GM12892 (cell line): ENCODE results near the gene GM2A.
A peak's percentile ranks its signal among the peaks of the same experiment; 100 is the strongest.
"Not testable (repeated sequence)": the region's sequence is repeated elsewhere in the genome, so short reads cannot be mapped to it uniquely, and the experiment has no call there.

Experiments
- DNase-seq: peaks from one replicate; pipeline ENCODE4 v3.0.0; 2011; ENCODE audit not compliant: insufficient read length
- FAIRE-seq: peaks from 2 replicates; lab custom pipeline; 2011; peaks lifted over from hg19 to GRCh38; lab: Jason Lieb, UNC
- POLR2A ChIP-seq: IDR thresholded peaks from 2 replicates; pipeline ENCODE4 v1.6.1; 2011; ENCODE audit warnings: low read depth, low read length, control low read depth
- POLR2AphosphoS5 ChIP-seq: IDR thresholded peaks from 2 replicates; pipeline ENCODE4 v1.6.1; 2011; ENCODE audit warnings: low read depth, low read length, control low read depth
- TAF1 ChIP-seq: IDR thresholded peaks from 2 replicates; pipeline ENCODE4 v1.6.1; 2011; ENCODE audit warnings: low read depth, mild to moderate bottlenecking, control low read depth, low read length, borderline replicate concordance

GM2A gene

DNA sequence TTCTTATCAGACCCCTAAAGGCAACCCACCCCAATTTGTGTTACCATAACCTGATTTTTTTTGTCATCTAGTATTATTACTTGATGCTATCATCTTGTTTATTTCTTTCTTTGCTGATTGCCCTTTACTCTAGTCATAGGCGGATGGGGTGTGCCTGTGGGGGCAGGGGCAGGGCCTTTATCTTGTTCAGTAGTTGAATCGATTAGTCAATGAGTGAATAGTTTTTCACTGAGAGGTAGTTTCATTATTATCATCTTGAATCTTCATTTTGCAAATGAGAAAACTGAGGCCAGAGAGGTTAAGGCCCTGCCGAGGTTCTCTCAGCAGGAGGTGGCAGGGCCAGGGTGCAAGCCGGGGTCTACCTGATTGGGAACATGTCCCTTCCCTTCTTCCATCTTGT, 9.4 kb upstream of the GM2A start:
- no peak for DNase-seq
- FAIRE-seq = no peak

DNA sequence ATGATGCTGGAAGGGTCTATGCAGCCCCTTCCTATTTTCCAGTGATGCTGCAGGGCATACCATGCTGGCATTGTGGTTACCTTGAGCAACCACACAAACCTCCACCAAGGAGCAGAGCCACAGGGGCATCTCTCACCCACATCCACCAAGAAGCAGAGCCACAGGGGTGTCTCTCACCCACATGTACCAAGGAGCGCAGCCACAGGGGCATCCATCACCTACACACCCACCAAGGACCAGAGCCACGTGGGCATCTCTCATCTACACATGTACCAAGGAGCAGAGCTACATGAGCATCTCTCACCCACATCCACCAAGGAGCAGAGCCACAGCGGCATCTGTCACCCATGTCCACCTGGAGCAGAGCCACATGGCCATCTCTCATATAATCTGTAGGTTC, 8.8 kb upstream of the GM2A start:
- FAIRE-seq (no peak), DNase-seq (no peak)
- TF ChIP-seq TAF1 (no peak), POLR2AphosphoS5 (no peak), POLR2A (no peak)

More for the DNA sequence above, 9.4 kb upstream of the GM2A start:
- TF ChIP-seq POLR2AphosphoS5 (no peak), POLR2A (no peak), TAF1 (no peak)

GRCh38 chr5:151245680-151246219, 7.2 kb upstream of the GM2A start:
- DNase-seq (no peak), FAIRE-seq (no peak)
- TF ChIP-seq TAF1 (no peak), POLR2A (no peak)

DNA sequence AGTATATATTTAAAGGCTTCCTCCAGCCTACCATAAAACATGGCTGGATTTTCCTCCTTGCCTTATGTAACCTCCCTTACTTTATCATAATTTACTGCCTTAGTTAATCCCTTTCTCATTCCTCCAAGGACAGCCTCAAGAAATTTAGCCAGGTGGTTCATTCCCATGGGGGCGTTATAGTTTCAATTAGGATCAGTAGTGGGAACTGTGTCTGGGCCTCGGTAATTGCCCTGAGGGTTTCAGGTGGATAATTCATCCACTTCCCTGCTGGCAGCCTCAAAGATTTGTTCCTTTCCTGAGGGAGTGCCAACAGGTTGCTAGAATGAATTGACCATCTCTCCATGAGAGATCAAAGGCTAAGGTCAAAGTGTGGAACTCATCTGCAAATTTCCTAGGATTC, 4.3 kb upstream of the GM2A start:
- no peak for DNase-seq

DNA sequence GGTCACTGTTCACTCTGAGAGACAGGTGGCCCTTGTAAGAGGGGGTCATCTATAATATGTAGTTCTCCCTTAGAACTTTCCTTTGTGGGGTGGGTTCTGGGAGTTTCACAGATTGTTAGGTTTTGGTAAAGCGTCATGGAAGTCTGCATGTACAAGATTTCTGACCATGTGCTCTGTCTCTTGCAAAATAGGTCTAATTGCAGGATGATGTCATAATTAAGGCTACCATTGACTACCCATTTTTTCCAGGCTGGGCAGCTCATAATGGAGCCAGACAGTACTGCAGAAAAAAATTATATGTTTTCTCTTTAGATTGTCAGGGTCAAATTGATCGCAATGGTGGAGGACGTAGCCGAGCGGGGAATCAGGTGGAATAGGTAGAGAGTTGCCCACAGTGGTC, 3.7 kb upstream of the GM2A start:
- DNase-seq = no peak
- no peak for FAIRE-seq
- no peak for TF ChIP-seq POLR2A
- TF ChIP-seq POLR2AphosphoS5 = no peak
- no peak for TF ChIP-seq TAF1

More for the DNA sequence above, 4.3 kb upstream of the GM2A start:
- no peak for FAIRE-seq
- no peak for TF ChIP-seq POLR2AphosphoS5
- no peak for TF ChIP-seq POLR2A
- no peak for TF ChIP-seq TAF1

DNA sequence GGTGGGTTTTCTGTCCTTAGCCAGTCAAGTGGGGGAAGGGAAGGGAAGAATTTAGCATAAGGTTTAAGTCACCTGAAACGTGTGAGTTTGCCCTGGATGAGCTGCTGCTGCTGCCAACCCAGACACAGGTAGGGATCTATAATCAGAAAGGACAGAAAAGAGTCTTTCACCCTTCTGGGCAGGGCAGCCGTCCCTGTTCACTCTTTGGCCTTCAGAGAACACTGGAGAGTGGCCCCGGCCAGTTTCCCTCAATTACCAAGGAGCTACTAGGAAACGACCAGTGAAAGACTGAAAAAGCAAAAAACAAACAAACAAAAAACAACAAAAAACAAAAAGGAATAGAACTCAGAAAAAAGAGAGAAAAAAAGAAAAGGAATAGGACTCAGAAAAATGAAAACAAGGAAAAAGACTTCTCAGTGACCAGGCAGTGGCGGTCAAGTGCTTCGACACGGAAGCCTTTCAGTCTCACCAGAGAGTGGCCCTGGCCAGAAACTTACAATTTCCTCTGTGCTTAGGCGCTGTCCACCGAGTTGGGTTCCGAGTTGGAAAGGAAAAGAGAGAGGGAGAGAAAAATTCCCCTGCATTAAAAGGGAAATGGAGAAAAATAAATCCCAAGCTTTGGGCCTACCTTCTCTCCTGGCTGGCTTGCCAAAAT, 2.5 kb upstream of the GM2A start:
- FAIRE-seq = no peak
- TF ChIP-seq TAF1 = no peak
- TF ChIP-seq POLR2A = no peak
- no peak for TF ChIP-seq POLR2AphosphoS5
- DNase-seq = no peak

DNA sequence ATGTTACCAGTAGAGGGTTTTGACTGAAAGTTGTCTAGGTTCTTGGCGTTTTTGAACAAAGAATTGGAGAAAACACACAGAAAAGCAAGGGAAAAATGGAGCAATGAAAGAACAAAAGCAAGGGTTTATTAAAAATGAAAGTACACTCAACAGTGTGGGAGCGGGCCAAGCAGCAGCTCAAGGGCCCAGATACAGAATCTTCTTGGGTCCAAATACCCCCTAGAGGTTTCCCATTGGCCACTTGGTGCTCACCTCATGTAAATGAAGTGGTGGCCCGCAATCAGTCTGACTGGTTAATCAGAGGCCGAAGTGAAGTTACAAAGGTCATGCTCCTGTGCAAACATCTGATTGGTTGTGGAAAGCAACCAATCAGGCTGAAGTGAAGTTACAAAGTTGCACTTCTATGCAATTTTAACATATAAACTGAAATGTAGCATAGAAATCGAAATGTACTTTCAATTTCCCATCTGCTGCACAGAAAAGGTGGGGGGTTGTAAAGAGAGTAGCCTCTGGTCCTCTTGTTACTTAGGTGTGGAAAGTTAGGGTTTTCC, 1.9 kb upstream of the GM2A start:
- FAIRE-seq = peak; percentile 65
- TF ChIP-seq TAF1 (no peak), POLR2A (no peak), POLR2AphosphoS5 (no peak)
- no peak for DNase-seq

GRCh38 chr5:151251621-151252020, 1.4 kb upstream of the GM2A start:
- no peak for TF ChIP-seq POLR2AphosphoS5
- no peak for TF ChIP-seq POLR2A
- TF ChIP-seq TAF1 = no peak
- FAIRE-seq = no peak
- DNase-seq = no peak

GRCh38 chr5:151253605-151253950, 593 bp downstream of the GM2A start:
- DNase-seq = no peak
- no peak for FAIRE-seq
- TF ChIP-seq TAF1 (no peak), POLR2A (no peak), POLR2AphosphoS5 (no peak)

DNA sequence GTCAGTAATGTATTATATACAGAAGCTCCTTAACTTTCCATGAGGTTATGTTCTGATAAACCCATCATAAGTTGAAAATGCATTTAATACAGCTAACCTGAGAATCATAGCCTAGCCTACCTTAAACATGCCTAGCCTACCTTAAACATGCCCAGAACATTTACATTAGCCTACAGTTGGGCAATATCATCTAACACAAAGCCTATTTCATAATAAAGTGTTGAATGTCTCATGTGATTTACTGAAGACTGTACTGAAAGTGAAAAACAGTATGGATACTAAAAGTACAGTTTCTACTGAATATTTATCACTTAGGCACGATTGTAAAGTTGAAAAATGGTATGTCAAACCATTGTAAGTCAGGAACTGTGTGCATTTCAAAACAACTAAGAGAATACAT, 1.6 kb downstream of the GM2A start:
- FAIRE-seq = peak; percentile 92
- no peak for DNase-seq
- no peak for TF ChIP-seq TAF1
- TF ChIP-seq POLR2A = no peak
- TF ChIP-seq POLR2AphosphoS5 = no peak

DNA sequence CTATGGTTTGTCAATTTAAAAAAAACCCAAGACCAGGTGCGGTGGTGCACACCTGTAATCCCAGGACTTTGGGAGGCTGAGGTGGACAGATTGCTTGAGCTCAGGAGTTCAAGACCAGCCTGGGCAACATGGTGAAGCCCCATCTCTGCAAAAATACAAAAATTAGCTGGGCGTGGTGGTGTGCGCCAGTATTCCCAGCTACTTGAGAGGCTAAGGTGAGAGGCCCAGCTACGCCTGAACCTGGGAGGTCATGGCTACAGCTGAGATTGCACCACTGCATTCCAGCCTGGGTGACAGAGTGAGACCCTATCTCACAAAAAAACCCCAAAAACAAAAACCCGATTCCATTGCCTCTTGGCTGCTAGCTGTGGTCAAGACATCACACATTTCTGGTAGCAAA, 2.0 kb downstream of the GM2A start:
- peak; percentile 81 for FAIRE-seq
- not testable (repeated sequence) for DNase-seq

GRCh38 chr5:151255621-151256286, 2.8 kb downstream of the GM2A start:
- peak; percentile 54 for DNase-seq
- FAIRE-seq = peak; percentile 100
- no peak for TF ChIP-seq POLR2AphosphoS5
- no peak for TF ChIP-seq POLR2A
- no peak for TF ChIP-seq TAF1

GRCh38 chr5:151257731-151258181, 4.8 kb downstream of the GM2A start:
- peak; percentile 76 for TF ChIP-seq POLR2AphosphoS5
- peak; percentile 73; the same call in 1 of the 2 replicates for TF ChIP-seq POLR2A
- no peak for TF ChIP-seq TAF1
- no peak for DNase-seq
- FAIRE-seq = peak; percentile 96
